GM19035 (cell line): Measurements from ENCODE around the gene PLSCR3.

ENCODE experiments used
- ATAC-seq: cut with Tn5 transposase; IDR thresholded peaks from one replicate; pipeline ENCODE4 v1.9.1; 2021; ENCODE audit not compliant: unreplicated experiment

The PLSCR3 gene

GRCh38 chr17:7407082-7407481 lies 12.8 kb upstream of the PLSCR3 start:
- no peak for ATAC-seq

GRCh38 chr17:7406235-7406825 lies 12.0 kb upstream of the PLSCR3 start:
- no peak for ATAC-seq

- no peak for ATAC-seq
Measured at GRCh38 chr17:7405350-7406234, 11.3 kb upstream of the PLSCR3 start.

- ATAC-seq = peak; percentile 11
Measured at GRCh38 chr17:7404737-7405349, 10.5 kb upstream of the PLSCR3 start.

GRCh38 chr17:7403977-7404736 lies 9.8 kb upstream of the PLSCR3 start, which contains the start of gene TMEM256:
Gene TMEM256 (minus strand): TSS chr17:7404097. CDS start chr17:7404084, 13 bp downstream.
- ATAC-seq = peak; percentile 94

- ATAC-seq = no peak
Measured at GRCh38 chr17:7403727-7403976, 9.3 kb upstream of the PLSCR3 start.

GRCh38 chr17:7403043-7403726 lies 8.9 kb upstream of the PLSCR3 start:
- no peak for ATAC-seq

- ATAC-seq = no peak
Measured at GRCh38 chr17:7398612-7399011, 4.3 kb upstream of the PLSCR3 start.

GRCh38 chr17:7396147-7396546 lies 1.8 kb upstream of the PLSCR3 start:
- no peak for ATAC-seq

- ATAC-seq = peak; percentile 44
Measured at GRCh38 chr17:7393613-7394451, 493 bp downstream of the PLSCR3 start.

GRCh38 chr17:7392696-7393612 lies 1.4 kb downstream of the PLSCR3 start:
- ATAC-seq = no peak

- ATAC-seq = no peak
Measured at GRCh38 chr17:7391307-7391706, 3.0 kb downstream of the PLSCR3 start.

- ATAC-seq = no peak
Measured at GRCh38 chr17:7389924-7390910, 4.1 kb downstream of the PLSCR3 start.

GRCh38 chr17:7388856-7389255 lies 5.5 kb downstream of the PLSCR3 start:
- ATAC-seq = no peak

GRCh38 chr17:7384489-7385081 lies 9.7 kb downstream of the PLSCR3 start:
- ATAC-seq = no peak

GRCh38 chr17:7383742-7384488 lies 10.4 kb downstream of the PLSCR3 start:
- ATAC-seq = peak; percentile 68

GRCh38 chr17:7383371-7383741 lies 11.0 kb downstream of the PLSCR3 start:
- ATAC-seq = no peak
